ENCODE measurements around the gene THBS3.
"Not testable (repeated sequence)": the region's sequence is repeated elsewhere in the genome, so short reads cannot be mapped to it uniquely, and the experiment has no call there.

Gene THBS3

GRCh38 chr1:155155996-155156643 is 51.6 kb downstream of the THBS3 start:
- not testable (repeated sequence) for DNase-seq (ENCODE audit: low read depth in 2 of 2, low spot score in 1 of 2)

All from stimulated activated CD8-positive, alpha-beta memory T cell treated with anti-CD3 and anti-CD28 coated beads, Interleukin-4, amount 100 ng/mL, for 4 hours (primary cell).